GM12873 (cell line): ENCODE results near the gene STAMBPL1.

Experiments used
- CTCF ChIP-seq: IDR thresholded peaks from 2 replicates; pipeline ENCODE4 v1.5.1; 2012; ENCODE audit warnings: low read depth, mild to moderate bottlenecking, moderate library complexity, low read length, control low read depth; ENCODE audit not compliant: insufficient read depth; ENCODE audit errors: missing control alignments

Gene STAMBPL1

GRCh38 chr10:88927416-88927690 lies 47.3 kb downstream of the STAMBPL1 start:
- no peak for TF ChIP-seq CTCF

GRCh38 chr10:88928254-88928653 lies 48.2 kb downstream of the STAMBPL1 start:
- no peak for TF ChIP-seq CTCF

GRCh38 chr10:88931548-88931947 lies 51.5 kb downstream of the STAMBPL1 start:
- no peak for TF ChIP-seq CTCF

DNA sequence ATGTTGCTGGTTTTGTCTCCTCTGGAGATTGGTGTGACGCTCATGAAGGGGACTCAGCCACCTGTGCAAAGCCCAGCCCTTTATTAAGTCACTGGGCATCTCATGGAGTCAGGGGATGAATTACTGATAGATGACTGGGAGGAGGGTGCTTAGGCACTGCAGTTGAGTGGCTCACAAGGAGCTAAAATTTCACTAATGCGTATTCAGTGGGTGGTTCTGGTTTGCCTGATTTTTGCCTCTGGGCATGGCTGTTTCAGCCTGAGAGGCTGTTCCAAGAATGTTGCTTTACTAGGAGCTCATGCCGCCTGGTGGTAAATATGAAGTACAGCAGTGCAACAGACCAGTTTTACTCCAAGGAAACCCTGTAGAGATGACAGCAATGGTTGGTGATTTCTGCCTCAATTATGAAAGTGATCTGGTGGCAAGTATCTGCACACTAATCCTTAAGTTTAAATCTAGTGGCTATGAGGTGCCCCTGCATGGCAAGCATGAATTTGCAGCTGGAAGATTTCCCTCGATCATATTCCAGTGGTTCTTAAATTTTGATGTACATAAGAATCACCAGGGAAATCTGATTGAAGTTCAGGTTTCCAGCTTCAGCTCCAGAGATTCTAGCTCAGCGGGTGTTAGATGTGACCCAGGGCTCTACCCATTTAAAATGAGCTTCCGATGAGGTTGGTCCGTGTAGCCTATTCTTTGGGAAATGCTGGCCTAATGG lies 52.7 kb downstream of the STAMBPL1 start:
- TF ChIP-seq CTCF: peak; percentile 90

- no peak for TF ChIP-seq CTCF
These were observed 53.5 kb downstream of the STAMBPL1 start for GRCh38 chr10:88933564-88933963.

GRCh38 chr10:88934900-88935672 lies 55.0 kb downstream of the STAMBPL1 start:
- TF ChIP-seq CTCF: peak; percentile 86

GRCh38 chr10:88936656-88937055 lies 56.6 kb downstream of the STAMBPL1 start:
- TF ChIP-seq CTCF: no peak
